ENCODE results near the gene FH.

The FH gene

DNA sequence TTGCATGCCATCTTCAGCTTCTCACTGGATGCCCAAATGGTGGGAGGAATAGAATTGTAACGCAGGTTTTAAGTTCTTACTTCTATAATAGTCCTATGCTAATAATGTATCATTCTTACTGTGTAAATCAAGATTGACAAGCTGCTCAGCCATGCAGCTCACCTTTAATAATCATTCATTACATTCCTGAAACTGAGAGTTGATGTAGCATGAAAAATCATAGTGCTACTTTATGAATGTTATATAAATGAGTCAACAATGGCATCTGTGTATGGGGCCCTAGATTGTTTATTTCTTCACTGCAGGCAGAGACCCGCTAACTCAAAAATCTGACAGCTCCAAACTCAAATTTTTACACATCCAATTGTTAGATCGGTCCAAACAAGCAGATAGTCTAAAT, 34.4 kb downstream of the FH start:
- Mint-ChIP-seq H3K9me3 (no peaks in the 10 kb centered on the region), H3K4me1 (peaks cover 4% of the 10 kb centered on the region), H3K4me3 (no peak overlapping the region), H3K36me3 (peaks cover 3% of the 10 kb centered on the region), H3K27me3 (no peaks in the 10 kb centered on the region), H3K27ac (no peak overlapping the region)

DNA sequence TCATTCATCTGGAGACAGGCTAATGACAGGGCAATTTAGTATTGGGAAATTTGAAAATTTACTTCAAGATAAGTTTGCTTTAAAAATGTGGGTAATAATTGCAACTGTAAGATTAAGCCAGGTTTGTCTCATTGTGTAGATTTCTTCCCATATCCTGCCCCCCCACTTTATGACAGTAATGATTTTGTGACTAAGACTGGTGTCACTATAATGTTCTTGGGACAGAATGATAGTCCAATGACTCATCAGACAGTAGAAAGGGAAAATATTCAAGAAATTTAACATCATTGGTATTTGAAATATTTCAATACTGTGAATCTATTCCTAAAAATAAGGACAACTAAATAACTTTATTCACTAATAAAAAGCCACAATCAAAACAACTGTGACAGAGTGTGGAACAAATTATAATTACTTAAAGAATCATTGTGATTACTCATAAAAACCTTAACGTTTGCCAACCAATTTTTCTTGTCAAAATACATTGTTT, 36.7 kb downstream of the FH start:
- Mint-ChIP-seq H3K9me3 (no peaks in the 10 kb centered on the region), H3K36me3 (peaks cover 1% of the 10 kb centered on the region), H3K27ac (no peak overlapping the region), H3K4me1 (peaks cover 4% of the 10 kb centered on the region), H3K4me3 (no peak overlapping the region), H3K27me3 (no peaks in the 10 kb centered on the region)

DNA sequence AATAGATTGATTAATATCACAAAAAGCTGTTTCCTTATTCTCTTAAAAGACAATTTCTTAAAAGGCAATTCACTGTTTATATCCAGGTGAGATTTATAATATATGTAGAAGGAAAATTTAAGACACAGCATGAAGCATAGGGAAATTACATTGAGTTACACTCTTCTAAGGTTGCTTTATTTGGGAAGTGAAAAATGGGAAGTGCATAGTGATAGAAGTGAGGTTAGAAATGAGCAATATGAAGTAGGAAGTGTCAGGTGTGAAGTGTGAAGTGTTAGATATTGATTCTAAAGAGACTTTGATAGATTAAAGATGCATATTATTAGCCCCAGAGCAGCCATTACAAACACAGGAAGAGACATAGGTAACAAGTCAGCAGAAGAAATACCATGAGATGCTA, 40.3 kb downstream of the FH start:
- Mint-ChIP-seq H3K36me3 (no peaks in the 10 kb centered on the region), H3K4me3 (no peak overlapping the region), H3K4me1 (no peaks in the 10 kb centered on the region), H3K27me3 (no peaks in the 10 kb centered on the region), H3K9me3 (no peaks in the 10 kb centered on the region), H3K27ac (no peak overlapping the region)

DNA sequence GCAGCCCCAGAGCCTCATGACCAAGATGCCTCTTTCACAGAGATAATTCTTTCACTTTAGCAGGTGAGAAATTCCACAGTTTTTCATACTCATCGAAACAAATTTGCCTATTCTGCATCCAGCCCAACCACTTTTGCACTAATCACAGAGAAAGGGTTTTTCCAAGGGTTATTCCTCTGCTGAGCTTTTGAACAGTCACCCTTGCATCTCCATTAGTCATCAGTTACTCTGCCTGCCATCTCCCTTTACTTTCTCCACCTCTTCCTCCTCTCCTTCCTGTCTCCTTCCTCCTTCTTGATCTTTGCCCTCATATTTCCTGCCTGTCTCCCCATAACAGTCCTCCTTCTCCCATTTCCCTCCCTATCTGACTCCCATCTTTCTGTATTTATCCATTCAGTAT, 43.9 kb downstream of the FH start:
- no peaks in the 10 kb centered on the region for H3K36me3 Mint-ChIP-seq
- no peaks in the 10 kb centered on the region for H3K9me3 Mint-ChIP-seq
- no peak overlapping the region for H3K4me3 Mint-ChIP-seq
- no peaks in the 10 kb centered on the region for H3K4me1 Mint-ChIP-seq
- no peak overlapping the region for H3K27ac Mint-ChIP-seq
- no peaks in the 10 kb centered on the region for H3K27me3 Mint-ChIP-seq

DNA sequence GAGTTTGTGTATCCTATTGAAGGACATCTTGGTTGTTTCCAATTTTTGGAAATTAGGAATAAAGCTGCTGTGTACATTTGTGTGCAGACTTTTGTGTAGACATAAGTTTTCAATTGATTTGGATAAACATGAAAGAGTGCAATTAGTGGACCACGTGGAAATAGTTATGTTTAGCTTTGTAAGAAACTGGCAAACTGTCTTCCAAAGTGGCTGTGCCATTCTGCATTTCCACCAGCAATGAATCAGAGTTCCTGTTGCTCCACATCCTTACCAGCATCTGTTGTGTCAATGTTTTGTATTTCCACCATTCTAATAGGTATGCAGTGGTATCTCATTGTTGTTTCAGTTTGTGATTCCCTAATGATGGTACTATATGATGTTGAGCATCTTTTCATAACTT, 46.5 kb downstream of the FH start:
- no peaks in the 10 kb centered on the region for H3K36me3 Mint-ChIP-seq
- H3K27me3 Mint-ChIP-seq: peaks cover 2% of the 10 kb centered on the region
- no peak overlapping the region for H3K27ac Mint-ChIP-seq
- no peaks in the 10 kb centered on the region for H3K4me1 Mint-ChIP-seq
- H3K4me3 Mint-ChIP-seq: no peak overlapping the region
- no peaks in the 10 kb centered on the region for H3K9me3 Mint-ChIP-seq

DNA sequence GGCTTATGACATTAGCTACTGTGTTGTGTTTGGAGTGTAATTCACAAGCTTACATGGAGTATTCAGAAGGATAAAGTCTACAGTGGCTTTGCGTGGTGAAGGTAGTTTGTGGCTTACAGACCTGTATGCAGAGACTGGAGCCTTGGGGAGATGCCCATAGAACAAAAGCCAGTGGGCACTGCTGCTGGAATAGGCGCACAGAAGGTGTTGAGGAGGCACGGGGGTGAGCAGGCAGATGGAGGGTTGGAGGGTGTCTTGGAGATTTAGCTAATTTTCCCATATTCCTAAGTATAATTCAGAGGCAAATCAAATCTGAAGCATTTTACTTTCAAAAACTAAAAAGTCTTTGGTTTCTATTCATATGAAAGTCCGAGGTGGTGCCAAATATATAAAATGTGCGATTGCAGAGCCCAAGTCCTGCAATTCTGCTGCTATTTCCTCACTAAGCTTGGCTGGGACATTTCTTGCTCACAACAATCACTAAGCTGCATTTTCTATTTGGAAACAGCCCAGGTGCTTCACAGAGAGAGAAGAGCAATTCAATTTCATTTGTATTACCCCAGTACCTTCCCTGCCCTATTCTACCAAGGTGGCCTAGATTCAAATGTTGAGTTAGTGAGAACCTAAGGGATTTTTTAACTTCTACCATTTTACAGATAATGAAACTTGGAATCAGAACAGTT, 48.5 kb downstream of the FH start:
- Mint-ChIP-seq H3K27me3 (peaks cover 4% of the 10 kb centered on the region), H3K4me1 (no peaks in the 10 kb centered on the region), H3K36me3 (no peaks in the 10 kb centered on the region), H3K9me3 (no peaks in the 10 kb centered on the region), H3K27ac (no peak overlapping the region), H3K4me3 (no peak overlapping the region)

DNA sequence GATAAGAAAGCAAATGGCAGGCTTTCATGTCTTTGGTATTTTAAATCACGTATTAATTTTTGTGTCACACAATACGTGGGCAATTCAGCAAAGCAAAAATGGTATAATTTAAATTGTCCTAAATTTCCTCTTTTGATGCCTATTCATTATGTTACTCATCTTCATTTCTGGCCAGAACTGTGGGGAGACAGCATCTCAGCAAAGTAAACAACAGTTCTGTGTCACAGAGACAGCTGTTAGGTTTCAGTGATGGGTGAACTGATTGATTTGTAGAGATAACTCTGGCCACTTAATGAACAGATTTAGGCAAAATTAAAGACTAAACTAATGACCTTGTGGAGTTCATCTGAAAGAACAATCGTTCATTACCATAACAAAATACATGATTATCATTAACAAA, 49.2 kb downstream of the FH start:
- H3K9me3 Mint-ChIP-seq: no peaks in the 10 kb centered on the region
- H3K4me3 Mint-ChIP-seq: no peak overlapping the region

GRCh38 chr1:241465673-241466072, 53.9 kb downstream of the FH start:
- Mint-ChIP-seq H3K4me3 (no peak overlapping the region), H3K36me3 (no peaks in the 10 kb centered on the region), H3K27me3 (peaks cover 5% of the 10 kb centered on the region), H3K9me3 (no peaks in the 10 kb centered on the region), H3K27ac (no peak overlapping the region), H3K4me1 (no peaks in the 10 kb centered on the region)

More for the DNA sequence above, 49.2 kb downstream of the FH start:
- no peaks in the 10 kb centered on the region for H3K4me1 Mint-ChIP-seq
- no peaks in the 10 kb centered on the region for H3K36me3 Mint-ChIP-seq
- no peak overlapping the region for H3K27ac Mint-ChIP-seq
- peaks cover 4% of the 10 kb centered on the region for H3K27me3 Mint-ChIP-seq

DNA sequence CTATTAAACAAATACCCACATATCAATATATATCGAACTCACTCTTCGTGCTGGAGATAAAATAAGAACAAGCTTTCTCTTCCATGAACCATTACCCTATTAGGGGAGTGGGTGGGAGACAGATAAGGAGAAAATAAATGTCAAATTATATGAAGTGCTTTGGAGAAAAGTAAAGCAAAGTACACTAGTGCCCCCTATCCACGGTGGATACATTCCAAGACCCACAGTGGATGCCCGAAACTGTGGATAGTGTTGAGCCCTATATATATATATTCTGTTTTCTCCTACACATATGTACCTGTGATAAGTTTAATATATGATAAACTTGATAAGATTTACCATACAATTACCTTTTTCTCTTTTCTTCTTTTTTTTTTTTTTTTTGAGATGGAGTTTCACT, 54.6 kb downstream of the FH start:
- no peak overlapping the region for H3K4me3 Mint-ChIP-seq
- H3K9me3 Mint-ChIP-seq: no peaks in the 10 kb centered on the region

GRCh38 chr1:241462391-241462790, 57.2 kb downstream of the FH start:
- no peaks in the 10 kb centered on the region for H3K9me3 Mint-ChIP-seq
- peaks cover 5% of the 10 kb centered on the region for H3K27me3 Mint-ChIP-seq
- no peak overlapping the region for H3K4me3 Mint-ChIP-seq
- no peak overlapping the region for H3K27ac Mint-ChIP-seq
- no peaks in the 10 kb centered on the region for H3K36me3 Mint-ChIP-seq
- no peaks in the 10 kb centered on the region for H3K4me1 Mint-ChIP-seq

More for the DNA sequence above, 54.6 kb downstream of the FH start:
- no peak overlapping the region for H3K27ac Mint-ChIP-seq
- no peaks in the 10 kb centered on the region for H3K36me3 Mint-ChIP-seq
- no peaks in the 10 kb centered on the region for H3K4me1 Mint-ChIP-seq
- peaks cover 5% of the 10 kb centered on the region for H3K27me3 Mint-ChIP-seq

- no peak overlapping the region for H3K27ac Mint-ChIP-seq
- peaks cover 3% of the 10 kb centered on the region for H3K27me3 Mint-ChIP-seq
- no peaks in the 10 kb centered on the region for H3K4me1 Mint-ChIP-seq
- no peak overlapping the region for H3K4me3 Mint-ChIP-seq
- H3K36me3 Mint-ChIP-seq: no peaks in the 10 kb centered on the region
- H3K9me3 Mint-ChIP-seq: no peaks in the 10 kb centered on the region
Observed at GRCh38 chr1:241460098-241460873, 59.3 kb downstream of the FH start.

DNA sequence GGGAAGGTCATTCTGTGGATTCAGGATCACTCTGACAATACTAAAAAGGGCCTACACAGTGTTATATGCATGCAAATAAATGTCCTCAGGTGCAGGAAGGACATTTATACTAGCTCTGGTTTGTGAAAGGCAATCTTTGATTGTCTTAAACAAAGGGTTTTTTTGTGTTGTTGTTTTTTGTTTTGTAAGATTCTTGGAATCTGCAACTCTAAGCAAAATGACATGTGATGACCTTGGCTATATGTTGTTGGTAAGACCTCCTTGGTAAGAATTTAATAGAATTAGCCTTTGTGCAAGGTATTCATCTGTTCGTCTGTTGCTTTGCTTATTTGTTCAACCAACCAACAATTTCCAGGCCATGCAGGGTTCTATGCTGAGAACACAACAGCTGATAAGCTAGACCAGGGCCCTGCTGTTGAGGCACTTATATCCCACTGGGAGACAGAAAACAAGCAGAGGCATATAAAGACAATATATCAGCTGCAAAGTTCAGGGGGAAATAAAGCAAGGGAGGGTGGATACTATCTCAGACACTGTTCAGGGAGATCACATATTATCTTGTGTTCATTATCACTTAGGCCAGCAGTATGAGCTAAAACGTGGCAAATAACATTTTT, 60.3 kb downstream of the FH start:
- Mint-ChIP-seq H3K4me3 (no peak overlapping the region), H3K9me3 (no peaks in the 10 kb centered on the region), H3K36me3 (no peaks in the 10 kb centered on the region), H3K27ac (no peak overlapping the region), H3K4me1 (no peaks in the 10 kb centered on the region), H3K27me3 (peaks cover 2% of the 10 kb centered on the region)

- Mint-ChIP-seq H3K36me3 (no peaks in the 10 kb centered on the region), H3K4me1 (no peaks in the 10 kb centered on the region), H3K27me3 (peaks cover 2% of the 10 kb centered on the region), H3K4me3 (no peak overlapping the region), H3K9me3 (no peaks in the 10 kb centered on the region), H3K27ac (no peak overlapping the region)
Observed at GRCh38 chr1:241457421-241457820, 62.1 kb downstream of the FH start.

GRCh38 chr1:241456743-241457142, 62.8 kb downstream of the FH start:
- no peaks in the 10 kb centered on the region for H3K36me3 Mint-ChIP-seq
- peaks cover 2% of the 10 kb centered on the region for H3K27me3 Mint-ChIP-seq
- no peaks in the 10 kb centered on the region for H3K4me1 Mint-ChIP-seq
- H3K27ac Mint-ChIP-seq: no peak overlapping the region
- H3K4me3 Mint-ChIP-seq: no peak overlapping the region
- H3K9me3 Mint-ChIP-seq: no peaks in the 10 kb centered on the region

- Mint-ChIP-seq H3K36me3 (no peaks in the 10 kb centered on the region), H3K4me1 (no peaks in the 10 kb centered on the region), H3K27ac (no peak overlapping the region)
Observed at GRCh38 chr1:241453732-241454131, 65.8 kb downstream of the FH start.

GRCh38 chr1:241451956-241452355, 67.6 kb downstream of the FH start:
- no peak overlapping the region for H3K27ac Mint-ChIP-seq
- H3K9me3 Mint-ChIP-seq: peaks cover 4% of the 10 kb centered on the region
- H3K4me1 Mint-ChIP-seq: no peaks in the 10 kb centered on the region
- no peaks in the 10 kb centered on the region for H3K36me3 Mint-ChIP-seq
- no peak overlapping the region for H3K4me3 Mint-ChIP-seq
- peaks cover 4% of the 10 kb centered on the region for H3K27me3 Mint-ChIP-seq

More at GRCh38 chr1:241453732-241454131, 65.8 kb downstream of the FH start:
- no peak overlapping the region for H3K4me3 Mint-ChIP-seq
- peaks cover 4% of the 10 kb centered on the region for H3K9me3 Mint-ChIP-seq
- no peaks in the 10 kb centered on the region for H3K27me3 Mint-ChIP-seq
